HG03442 (cell line): ENCODE data around the gene NIPAL1.
"Not testable (repeated sequence)": the region's sequence is repeated elsewhere in the genome, so short reads cannot be mapped to it uniquely, and the experiment has no call there.

Experiments used
- ATAC-seq: cut with Tn5 transposase; IDR thresholded peaks from one replicate; pipeline ENCODE4 v1.9.1; 2021; ENCODE audit warnings: mild to moderate bottlenecking, moderate library complexity; ENCODE audit not compliant: unreplicated experiment

NIPAL1 gene

DNA sequence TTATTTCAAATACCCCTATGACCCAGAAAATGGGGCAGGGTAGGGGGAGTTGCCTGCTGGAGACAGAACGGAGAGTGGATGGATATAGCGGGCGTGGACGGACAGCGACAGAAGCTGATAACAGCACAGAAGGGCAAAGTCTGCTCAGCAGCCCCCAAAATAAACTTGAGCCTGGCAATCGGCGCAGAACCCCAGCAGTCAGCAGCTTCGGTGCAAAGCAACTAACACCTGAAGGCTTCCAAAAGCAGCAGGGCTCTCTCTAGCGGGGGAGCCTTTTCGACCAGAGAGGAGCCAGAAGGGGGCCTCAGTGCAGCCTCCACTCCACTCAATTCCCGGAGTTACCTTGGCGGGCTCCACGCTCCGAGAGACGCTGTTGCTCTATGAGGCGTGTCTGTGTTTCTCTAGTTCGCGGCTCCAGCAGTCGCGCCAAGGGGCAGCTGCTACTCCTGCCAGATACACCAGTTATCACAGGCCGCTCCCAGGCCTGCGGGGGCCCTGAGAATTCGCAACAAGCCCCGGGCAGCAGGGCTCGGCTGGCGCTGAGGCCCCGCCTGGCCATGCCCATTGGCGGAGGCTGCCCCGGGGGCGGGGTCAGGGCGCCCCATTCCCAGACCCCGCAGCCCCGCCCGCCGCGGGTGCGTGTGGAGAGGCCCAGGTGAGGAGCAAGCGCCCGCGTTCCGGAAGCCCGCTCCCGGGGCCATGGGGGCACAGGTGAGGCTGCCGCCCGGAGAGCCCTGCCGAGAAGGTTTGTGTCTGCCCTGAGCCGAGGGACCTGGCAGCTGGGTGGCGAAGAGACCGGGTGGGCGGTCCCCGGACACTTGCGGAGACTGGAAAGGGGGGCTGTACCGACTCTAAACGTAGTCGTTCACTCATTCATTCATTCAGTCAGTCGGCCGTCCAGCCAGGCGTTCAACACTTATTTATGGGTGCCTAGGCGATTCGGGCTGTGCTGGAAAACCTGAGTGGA, at the start of gene NIPAL1, which contains the start of gene CNGA1:
Gene NIPAL1, plus strand, starts transcription at position 632 of the 967 bp plus-strand sequence. Its CDS starts 68 bp downstream, at position 700.
Gene CNGA1, minus strand, starts transcription at position 541 of the 967 bp plus-strand sequence. CDS start 63,992 bp downstream, outside the sequence.
- peak; percentile 88 for ATAC-seq

DNA sequence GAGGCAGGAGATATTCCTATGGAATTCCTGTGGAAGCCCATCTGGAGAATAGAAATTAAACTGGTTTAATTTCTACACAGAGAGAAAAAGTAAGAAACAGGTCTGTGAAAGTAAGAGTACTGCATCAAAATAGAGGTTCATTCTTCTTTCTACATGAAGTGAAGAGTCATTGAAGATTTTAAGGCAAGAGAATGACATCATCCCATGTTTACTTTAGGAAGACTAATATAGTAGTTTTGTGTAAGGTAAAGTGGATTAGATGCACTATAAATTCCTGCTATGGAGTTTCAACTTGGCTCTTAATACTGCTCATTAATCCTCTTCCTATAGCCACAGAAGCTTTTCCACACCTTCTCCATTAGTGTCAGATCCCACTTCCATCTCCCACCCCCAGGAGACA, 47.7 kb upstream of the NIPAL1 start:
- ATAC-seq, result no peak

DNA sequence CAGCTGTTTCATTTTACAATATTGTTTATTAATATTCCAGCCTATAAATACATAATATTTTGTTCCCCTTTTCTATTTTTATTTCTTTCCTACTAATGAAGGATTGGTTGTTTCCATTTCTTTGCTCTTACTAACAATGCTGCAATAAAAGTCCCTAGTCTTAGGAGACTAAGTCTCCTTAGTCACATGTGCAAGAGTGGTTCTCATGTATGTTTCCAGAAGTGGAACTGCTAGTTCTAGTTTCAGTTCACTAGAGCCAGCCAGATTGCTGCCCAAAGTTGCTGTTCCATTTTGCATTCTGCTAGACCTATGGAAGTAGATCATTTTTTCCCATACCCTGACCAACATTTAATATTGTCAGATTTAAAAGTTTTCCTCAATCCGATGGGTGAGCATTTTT, 44.4 kb upstream of the NIPAL1 start:
- peak; percentile 94 for ATAC-seq

DNA sequence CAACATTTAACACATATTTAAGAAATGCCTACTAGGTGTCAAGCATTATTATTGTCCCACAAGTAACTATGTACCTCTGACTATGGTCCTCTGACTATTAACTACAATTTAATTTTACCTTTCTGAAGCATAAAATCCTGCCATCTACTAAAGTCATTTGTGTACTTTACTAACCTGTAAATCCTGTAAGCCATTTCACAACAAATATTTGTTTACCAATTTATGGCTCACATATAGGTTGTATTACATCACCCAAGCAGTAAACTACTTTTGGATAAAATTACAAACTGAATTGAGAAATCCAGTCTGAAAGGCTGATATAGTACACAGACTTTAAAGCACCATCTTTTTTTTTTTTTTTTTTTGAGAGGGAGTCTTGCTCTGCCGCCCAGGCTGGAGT, 43.9 kb upstream of the NIPAL1 start:
- no peak for ATAC-seq

DNA sequence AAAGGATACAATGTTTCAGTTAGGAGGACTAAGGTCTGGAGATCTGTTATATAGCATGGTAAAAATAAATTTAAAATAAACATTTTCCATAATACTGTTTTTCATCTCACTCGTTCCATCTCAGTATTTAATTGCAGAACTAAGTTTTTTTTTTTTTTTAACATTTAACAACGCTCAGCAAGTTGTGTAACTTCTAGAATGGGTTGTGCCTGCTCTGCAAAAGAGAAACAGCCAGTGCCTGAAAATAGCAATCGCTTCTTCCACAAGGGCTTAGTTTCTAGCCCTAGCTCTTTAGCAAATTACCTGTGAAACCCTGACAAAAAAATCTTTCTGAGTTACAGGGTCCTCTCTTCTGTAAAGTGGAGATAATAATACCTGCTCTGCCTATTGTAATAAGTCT, 42.0 kb upstream of the NIPAL1 start:
- ATAC-seq, result no peak

DNA sequence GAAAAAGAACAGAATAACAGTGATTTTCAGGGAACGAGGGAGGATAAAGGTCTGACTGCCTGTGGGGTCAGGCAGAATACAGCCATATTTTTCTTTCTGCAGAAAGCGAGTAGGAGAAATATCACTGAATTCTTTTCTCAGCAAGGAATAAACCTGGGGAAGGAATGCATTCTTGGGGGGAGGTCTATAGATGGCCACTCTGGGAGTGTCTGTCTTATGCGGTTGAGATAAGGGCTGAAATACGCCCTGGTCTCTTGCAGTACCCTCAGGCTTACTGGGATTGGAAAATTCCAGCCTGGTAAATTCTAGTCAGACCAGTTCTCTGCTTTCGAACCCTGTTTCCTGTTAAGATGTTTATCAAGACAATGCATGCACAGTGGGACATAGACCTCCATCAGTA, 26.4 kb upstream of the NIPAL1 start:
- no peak for ATAC-seq

DNA sequence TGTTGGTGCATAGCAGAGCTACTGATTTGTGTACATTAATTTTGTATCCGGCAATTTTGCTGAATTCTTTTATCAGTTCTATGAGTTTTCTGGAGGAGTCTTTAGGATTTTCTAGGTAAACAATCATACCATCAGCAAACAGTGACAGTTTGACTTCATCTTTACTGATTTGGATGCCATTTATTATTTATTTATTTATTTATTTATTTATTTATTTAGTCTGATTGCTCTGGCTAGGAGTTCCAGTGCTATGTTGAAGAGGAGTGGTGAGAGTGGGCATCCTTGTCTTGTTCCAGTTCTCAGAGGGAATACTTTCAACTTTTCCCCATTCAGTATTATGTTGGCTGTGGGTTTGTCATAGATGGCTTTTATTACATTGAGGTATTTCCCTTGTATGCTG, 24.1 kb upstream of the NIPAL1 start:
- not testable (repeated sequence) for ATAC-seq

DNA sequence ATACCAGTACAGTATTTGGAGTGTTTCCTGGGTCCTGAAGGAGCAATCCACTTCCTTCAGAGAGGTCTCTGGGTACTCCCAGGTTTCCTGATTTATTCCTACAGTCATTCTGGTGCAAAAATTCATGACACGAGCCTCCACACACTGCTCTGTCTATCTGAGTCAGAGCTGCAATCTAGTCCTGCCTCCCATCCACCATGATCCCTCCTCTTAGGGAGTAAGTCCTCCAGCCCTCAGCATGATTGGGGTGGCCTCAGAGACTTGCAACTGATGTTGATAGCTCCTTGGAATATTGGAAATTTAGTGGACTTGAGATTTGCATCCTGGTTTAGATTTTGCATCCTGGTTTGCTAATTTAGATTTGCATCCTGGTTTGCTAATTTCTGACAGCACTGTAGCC, 20.6 kb upstream of the NIPAL1 start:
- ATAC-seq, result no peak

DNA sequence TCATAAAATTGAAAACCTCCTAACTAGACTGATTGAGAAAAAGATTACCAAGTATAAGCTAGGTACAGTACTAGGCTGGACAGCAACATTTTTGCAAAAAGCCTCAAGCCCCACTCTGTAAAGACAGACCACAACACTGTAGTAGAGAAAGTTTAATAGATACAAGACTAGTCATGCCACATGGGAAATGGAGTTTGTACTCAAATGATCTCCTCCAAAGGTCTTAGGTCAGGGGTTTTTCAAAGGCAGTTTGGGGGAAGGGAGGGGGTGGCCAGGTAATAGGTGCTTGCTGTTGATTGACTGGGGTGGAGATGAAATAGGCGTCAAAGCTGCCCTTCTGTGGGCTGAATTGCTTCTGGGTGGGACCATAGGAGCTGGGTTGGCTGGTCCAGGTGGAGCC, 14.3 kb upstream of the NIPAL1 start:
- no peak for ATAC-seq

DNA sequence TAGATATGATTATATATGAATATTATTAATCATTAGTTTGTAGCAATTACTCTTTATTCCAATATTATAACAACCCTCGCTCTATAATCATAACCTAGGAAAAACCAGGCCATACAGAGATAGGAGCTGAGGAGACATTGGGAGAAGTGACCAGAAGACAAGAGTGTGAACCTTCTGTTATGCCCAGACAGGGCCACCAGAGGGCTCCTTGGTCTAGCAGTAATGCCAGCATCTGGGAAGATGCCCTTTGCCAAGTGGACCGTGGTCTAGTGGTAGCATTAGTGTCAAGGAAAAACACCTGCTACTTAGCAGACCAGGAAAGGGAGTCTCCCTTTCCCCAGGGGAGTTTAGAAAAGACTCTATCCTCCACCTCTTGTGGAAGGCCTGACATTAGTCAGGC, 13.0 kb upstream of the NIPAL1 start:
- not testable (repeated sequence) for ATAC-seq

DNA sequence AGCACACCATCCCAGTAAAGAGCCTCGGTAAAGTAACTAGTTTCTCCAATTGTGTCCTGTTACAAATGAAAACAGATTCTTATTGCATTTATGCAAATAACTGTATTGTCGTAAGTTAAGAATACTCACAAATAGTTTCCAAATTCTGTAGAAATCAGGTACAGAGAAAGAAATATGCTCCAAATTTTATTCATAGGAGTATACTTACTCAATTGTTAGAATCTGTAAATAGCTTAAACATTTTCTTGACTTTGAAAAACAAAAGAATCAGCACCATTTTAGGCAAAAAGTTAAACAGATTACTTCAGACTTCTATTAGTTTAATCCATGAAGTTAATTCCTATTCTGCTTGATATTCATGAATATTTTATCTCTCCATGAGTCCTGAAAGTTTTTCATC, 10.8 kb upstream of the NIPAL1 start:
- ATAC-seq, result no peak

DNA sequence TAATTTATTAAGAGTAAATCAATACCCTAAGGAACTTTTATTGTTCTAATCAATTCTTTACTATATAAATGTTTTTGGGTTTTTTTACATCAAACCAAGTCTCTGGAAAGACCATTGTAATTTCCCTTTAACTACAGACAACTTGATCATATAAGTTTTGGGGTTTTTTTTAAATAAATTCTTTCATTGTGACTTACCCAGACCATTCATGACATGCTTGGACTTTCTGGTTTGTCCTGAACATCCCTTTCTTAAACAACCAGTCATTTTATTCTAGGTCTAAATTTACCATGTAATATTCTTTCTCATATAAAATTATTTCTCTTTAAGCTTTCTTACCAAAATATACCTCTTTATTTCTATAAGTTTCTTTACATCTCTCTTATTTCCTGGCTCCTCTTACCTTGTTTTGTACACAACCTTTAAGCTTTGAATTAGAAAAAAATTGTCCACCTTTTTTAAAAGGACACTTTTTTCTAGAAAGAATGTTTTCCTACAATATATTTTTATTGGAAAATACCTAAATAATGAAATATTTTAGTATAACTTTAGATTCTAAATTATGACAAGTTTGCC, 8.5 kb upstream of the NIPAL1 start:
- no peak for ATAC-seq

DNA sequence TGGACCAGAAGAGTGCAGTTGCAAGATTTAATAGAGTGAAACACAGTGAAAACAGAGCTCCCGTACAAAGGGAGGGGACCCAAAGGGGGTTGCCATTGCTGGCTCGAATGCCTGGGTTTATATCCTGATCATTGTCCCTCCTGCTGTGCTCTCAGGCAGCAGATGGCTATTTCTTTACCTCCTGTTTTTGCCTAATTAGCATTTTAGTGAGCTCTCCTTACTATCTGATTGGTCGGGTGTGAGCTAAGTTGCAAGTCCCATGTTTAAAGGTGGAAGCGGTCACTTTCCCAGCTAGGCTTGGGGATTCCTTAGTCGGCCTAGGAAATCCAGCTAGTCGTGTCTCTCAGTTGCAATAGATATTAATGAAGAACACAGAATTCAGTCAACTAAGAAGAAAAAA, 5.7 kb upstream of the NIPAL1 start:
- not testable (repeated sequence) for ATAC-seq

DNA sequence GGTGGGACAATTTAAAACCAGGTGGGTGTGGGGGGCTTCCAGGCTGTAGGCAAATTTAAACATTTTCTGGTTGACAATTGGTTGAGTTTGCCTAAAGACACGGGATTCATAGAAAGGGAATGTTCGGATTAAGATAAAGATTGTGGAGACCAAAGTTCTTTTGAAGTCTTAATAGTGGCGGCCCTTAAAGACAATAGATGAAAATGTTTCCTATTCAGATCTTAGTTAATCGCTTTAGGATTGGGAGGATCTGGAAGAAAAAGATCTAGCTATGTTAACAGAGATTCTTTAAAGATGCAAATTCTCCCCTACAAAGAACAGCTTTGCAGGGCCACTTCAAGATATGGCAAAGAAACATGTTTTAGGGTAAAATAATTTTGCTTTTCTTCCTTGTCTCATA, 4.8 kb upstream of the NIPAL1 start:
- ATAC-seq, result no peak

DNA sequence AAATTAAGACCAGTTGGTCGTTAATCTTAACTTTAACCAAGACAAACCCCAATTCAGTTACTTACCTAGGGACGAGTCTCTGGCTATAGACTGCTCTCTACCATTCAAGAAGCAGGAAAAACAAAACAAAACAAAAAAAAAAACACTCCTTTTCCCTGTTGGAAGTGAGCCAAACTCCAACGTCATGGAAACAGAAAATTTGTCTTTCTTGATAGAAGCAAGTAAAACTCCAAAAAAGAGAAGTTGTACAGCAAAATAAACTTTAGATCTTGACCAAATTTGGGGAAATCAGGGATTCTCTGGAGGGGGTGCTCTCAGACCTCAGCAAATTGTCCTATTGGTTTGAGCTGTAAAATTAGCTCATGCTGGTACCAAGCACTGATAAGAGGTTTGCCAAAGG, 3.7 kb upstream of the NIPAL1 start:
- ATAC-seq, result no peak

DNA sequence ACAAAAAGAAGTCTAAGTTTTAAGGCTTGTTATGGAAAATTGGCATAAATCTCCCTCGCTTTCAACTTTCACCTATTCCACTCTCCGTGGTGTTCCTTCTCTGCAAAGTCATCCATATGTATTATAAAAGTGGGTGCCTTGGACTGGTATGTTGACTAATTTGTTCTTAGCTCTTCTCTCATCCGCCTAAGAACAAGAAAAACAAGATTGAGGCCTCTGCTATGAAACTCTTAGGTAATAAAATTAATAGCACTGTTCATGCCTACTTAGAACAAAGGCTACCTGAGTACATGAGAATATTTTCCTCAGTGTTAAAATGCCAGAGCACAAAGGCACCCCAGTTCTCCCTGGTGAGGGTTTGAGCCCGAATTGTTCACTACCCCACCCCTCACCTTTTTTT, 1.4 kb upstream of the NIPAL1 start:
- ATAC-seq, result no peak

DNA sequence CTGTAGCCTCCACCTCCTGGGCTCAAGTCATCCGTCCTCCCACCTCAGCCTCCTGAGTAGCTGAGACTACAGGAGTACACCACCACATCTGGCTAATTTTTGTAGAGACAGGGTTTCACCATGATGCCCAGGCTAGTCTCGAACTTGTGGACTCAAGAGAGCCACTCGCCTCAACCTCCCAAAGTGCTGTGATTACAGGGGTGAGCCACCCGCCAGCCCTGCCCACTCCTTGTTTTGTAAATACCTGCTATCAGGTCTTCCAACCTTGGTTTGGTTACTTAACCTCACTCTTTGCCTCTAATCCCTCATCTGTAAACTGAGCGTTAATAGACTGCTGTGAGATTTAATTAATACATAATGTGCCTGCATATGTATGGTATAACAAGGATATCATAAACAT, 894 bp upstream of the NIPAL1 start:
- no peak for ATAC-seq

DNA sequence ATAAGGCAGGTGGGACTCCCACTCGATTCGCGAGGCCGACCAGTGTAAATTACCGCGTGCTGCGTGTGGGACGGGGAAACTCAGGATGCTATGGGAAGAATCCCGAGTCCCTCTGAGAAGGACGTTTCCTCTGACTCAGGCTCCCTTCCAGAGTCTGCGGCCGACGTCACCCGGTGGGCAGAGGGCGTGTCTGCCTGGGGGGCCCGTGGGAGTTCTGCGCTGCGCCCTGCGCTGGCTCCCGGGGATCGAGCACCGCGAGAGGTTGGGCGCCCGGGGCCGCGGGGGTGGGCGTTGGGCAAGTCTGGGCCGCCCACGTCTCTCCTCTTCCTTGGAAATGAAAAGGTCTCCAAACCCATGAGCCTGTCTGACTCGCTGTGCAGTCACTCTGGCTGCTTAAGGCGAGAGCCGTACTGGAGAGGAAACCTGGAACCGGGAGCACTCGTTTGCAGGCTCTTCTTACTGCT, 568 bp downstream of the NIPAL1 start:
- no peak for ATAC-seq

DNA sequence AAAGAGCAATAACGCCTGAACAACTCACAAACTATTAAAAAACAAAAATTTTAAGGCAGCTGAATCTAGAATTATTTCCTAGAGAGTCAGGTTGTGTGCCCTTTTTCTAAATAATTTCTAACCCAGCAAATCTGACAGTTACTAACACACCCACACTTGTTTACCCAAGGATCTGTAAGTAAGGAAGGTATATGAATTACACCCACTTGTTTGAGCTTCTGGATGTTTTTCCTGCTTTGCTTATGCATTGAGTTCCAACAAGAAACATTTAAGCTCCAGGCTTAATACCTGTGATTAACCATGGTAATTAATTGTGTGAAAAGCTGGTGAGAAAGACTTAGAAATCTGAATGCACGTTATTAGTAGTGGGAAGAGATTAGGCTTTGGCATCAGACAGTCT, 1.5 kb downstream of the NIPAL1 start:
- no peak for ATAC-seq

DNA sequence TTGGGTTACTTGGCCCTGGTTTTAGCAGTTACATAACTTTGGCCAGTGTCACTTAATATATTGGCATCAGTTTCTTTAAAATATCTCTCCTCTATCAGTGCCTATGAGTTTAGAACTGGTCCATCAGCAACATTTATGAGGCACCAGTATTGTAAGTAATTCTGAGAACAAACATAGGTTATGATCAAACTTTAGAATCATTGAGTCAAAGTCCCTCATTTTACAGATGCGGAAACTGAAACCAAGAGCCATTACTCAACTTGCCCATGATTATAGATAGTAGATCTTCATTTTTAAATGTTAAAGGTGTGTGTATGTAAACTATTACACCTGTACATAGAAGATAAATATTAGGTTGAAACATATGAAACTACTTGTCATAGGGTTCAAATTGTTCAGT, 4.5 kb downstream of the NIPAL1 start:
- ATAC-seq, result no peak

DNA sequence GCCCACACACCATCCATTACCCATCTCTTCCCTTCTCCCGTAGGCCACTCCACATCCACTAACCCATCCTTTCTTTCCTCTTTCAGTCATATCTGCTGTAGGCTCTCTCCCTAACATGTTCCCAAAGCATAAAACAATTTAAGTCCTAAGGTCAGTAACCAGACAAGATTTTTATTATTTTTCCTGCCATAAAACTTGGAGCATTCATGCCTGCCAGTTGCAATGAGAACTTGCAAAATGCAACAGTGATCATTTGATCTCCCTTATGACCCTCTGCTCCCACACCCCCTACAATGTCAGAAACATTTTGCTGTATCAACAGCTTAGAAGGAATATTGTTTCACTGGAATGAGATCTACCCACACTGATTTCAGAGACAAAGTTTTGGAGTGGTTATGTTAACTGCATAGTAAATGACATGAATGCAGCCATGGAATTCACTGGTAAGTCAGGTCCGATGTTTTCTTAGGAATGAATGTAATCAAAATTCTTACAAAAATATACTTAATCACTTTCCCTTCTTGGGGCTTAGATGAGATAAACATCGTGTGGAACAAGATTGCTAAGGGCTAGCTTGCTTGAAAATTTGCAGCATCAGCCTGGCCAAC, 5.7 kb downstream of the NIPAL1 start:
- no peak for ATAC-seq

DNA sequence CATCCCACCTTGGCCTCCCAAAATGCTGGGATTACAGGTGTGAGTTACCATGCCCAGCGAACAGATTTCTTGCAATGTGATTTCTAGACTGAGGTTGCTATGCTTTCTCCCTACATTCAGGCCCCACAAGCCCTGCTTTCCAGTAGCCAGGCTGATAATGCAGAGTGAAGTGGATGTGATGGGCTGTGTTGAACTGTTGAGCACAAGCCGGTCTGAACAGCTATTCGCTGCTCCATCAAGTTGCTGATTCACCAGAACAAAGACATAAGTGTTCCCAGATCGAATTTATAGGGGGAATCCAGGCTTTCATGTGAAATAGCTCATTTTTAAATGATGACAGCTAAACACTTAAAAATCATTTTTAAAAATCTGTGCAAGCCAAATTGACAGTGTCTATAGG, 8.0 kb downstream of the NIPAL1 start:
- ATAC-seq, result no peak
